Heart left ventricle (tissue), 16 donors: Measurements from ENCODE around the gene IL32. TPM values are rescaled to one million over a fixed set of nuclear protein-coding genes. Genes with fewer than 3 reads are reported as not detected.
A peak's percentile ranks its signal among the peaks of the same experiment; 100 is the strongest.
"Not testable (repeated sequence)": the region's sequence is repeated elsewhere in the genome, so short reads cannot be mapped to it uniquely, and the experiment has no call there.

Experiments
- ATAC-seq, 4 donors: fragments of 200-7000 bp; cut with Tn5 transposase; one replicate each; pipeline ENCODE4 v1.9.1; 2020 to 2022; ENCODE audit warnings: moderate library complexity in 4 of 4, mild to moderate bottlenecking in 3 of 4, moderate number of reproducible peaks in 1 of 4
- DNase-seq, 5 donors: peaks; one replicate each; pipeline ENCODE4 v3.0.0-alpha.2; 2020
- H3K27ac ChIP-seq, 12 donors: fragments of 200-600 bp; sonication (generic) in 4 of 12; one replicate each; pipeline versions ENCODE4 v1.5.0 to v1.8.0; 2016 to 2022; ENCODE audit warnings: mild to moderate bottlenecking in 2 of 12
- H3K27me3 ChIP-seq, 9 donors: fragments of 200-600 bp; sonication (generic) in 2 of 9; one replicate each; pipeline versions ENCODE4 v1.5.1 to v1.8.0; 2016 to 2022; ENCODE audit warnings: mild to moderate bottlenecking in 3 of 9
- H3K36me3 ChIP-seq, 9 donors: fragments of 200-600 bp; sonication (generic) in 2 of 9; one replicate each; pipeline versions ENCODE4 v1.5.0 to v1.8.0; 2018 to 2022; ENCODE audit warnings: mild to moderate bottlenecking in 2 of 9
- H3K4me1 ChIP-seq, 12 donors: fragments of 200-600 bp; sonication (generic) in 4 of 12; one replicate each; pipeline versions ENCODE4 v1.5.0 to v1.8.0; 2016 to 2022; ENCODE audit warnings: mild to moderate bottlenecking in 3 of 12
- H3K4me3 ChIP-seq, 12 donors: fragments of 200-600 bp; sonication (generic) in 4 of 12; one replicate each; pipeline versions ENCODE4 v1.5.0 to v1.8.0; 2017 to 2022; ENCODE audit warnings: mild to moderate bottlenecking in 9 of 12, moderate library complexity in 4 of 12
- H3K9me3 ChIP-seq, 12 donors: fragments of 200-600 bp; sonication (generic) in 4 of 12; one replicate each; pipeline versions ENCODE4 v1.5.0 to v1.8.0; 2016 to 2022; ENCODE audit warnings: mild to moderate bottlenecking in 1 of 12
- POLR2A ChIP-seq, 2 donors: fragments of 450-650 bp; IDR thresholded peaks; one replicate each; pipeline ENCODE4 v1.6.1; 2017; ENCODE audit warnings: antibody characterized with exemption in 2 of 2, mild to moderate bottlenecking in 2 of 2, moderate library complexity in 2 of 2
- WGBS, 4 donors: extraction: QIAGEN DNeasy Blood & Tissue Kit in 2 of 4; methylation state at CpG; one replicate each; pipeline versions ENCODE4 v1.1.5 to v1.1.7; 2013 to 2018; 5-methylcytosine and 5-hydroxymethylcytosine counted together
- intact Hi-C, 10 donors: fragments of 100-400 bp; cut with DNase I; formaldehyde crosslinking; loops; one replicate each; pipeline versions ENCODE4 v1.11.1 to v1.14.2; 2022
- polyA plus RNA-seq, 2 donors: library from polyadenylated mRNA; stranded (reverse); fragments of 200-250 nt; gene quantifications; one replicate each; pipeline ENCODE4 v1.2.3, GENCODE V29; 2013
- total RNA-seq, 9 donors: library from RNA; depleted of rRNA in 2 of 9; stranded (reverse); fragments of >200 nt in 2 of 9; fragmentation: NEBNext Ultra II Directional in 3 of 9; extraction: Animal tissue kit (Norgen Biotek cat#: 25700) in 3 of 9; gene quantifications; one replicate each; pipeline versions ENCODE4 v1.1.0 to v1.2.4, GENCODE V29; 2016 to 2023
- TF ChIP-seq, protein P1 (sequence below), 12 donors: fragments of 200-600 bp; sonication (generic) in 4 of 12; IDR thresholded peaks; one replicate each; pipeline versions ENCODE4 v1.5.0 to v1.8.0; 2018 to 2022; ENCODE audit warnings: antibody characterized with exemption in 12 of 12, mild to moderate bottlenecking in 5 of 12
- donor health status: ischemic (EF 13 %, LVEDD 7.1; RV severe dilation, severe dysfunction).
- donor health status: healthy with polysubstance abuse.
- donor health status: DM: no; HTN: yes; CAD: no.
- donor health status: DM: no; HTN: no; CAD: no.
- donor health status: ischemic (EF 25% LVEDD 6.9; RV normal size, moderate dysfunction).
- donor health status: ischemic (EF 25% LVEDD 5.7; RV mildly dilated, moderate dysfunction).
- donor health status: healthy.
- donor health status: DM: yes; HTN: yes; CAD: no.
- donor health status: ischemic (EF 35%, LVEDD 5.7; RV mildly dilated, moderate dysfunction).
- donor health status: nonischemic (EF 11% LVEDD 7.7; RV severe dilation, severe dysfunction).
- donor health status: DM: yes; HTN: yes; CAD: no.
- donor health status: PGD.
- donor health status: ischemic (EF 29% LVEDD 5.4; RV normal size, mild dysfunction).
- donor health status: nonischemic (EF 23%, LVEDD 6.1; RV moderate dilation, normal function).

The IL32 gene
- total and polyA plus RNA-seq, 11 donors = 20.6 to 241 (median 59.2) TPM

DNA sequence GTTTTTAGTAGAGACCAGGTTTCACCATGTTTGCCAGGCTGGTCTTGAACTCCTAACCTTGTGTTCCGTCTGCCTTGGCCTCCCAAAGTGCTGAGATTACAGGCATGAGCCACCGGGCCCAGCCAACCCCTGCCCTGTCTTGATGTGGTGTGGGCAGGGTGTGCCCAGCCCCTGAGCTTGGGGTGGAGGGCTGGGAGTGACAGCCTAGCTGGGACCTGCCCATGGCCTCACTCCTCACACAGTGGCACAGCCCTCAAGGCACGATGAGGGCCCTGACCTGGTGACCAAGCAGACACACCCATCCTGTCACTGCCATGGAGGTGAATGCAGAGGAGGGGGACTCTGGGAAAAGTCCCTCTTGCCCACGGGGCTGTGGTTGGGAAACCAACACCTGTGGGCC, 3.0 kb downstream of the IL32 start:
- Histone ChIP-seq H3K27me3 (no peaks in the 10 kb centered on the region), H3K4me1 (peaks cover 0 to 47% (median 14%) of the 10 kb centered on the region in 12 donors), H3K27ac (peak overlapping the region in 3 of 12 donors; percentile 30 to 76 (median 37)), H3K9me3 (no peaks in the 10 kb centered on the region), H3K4me3 (peak overlapping the region in 1 of 12 donors; percentile 69), H3K36me3 (peaks cover 0 to 23% (median 6%) of the 10 kb centered on the region in 9 donors)
- ATAC-seq (no peak), DNase-seq (no peak)
- TF ChIP-seq, protein P1, sequence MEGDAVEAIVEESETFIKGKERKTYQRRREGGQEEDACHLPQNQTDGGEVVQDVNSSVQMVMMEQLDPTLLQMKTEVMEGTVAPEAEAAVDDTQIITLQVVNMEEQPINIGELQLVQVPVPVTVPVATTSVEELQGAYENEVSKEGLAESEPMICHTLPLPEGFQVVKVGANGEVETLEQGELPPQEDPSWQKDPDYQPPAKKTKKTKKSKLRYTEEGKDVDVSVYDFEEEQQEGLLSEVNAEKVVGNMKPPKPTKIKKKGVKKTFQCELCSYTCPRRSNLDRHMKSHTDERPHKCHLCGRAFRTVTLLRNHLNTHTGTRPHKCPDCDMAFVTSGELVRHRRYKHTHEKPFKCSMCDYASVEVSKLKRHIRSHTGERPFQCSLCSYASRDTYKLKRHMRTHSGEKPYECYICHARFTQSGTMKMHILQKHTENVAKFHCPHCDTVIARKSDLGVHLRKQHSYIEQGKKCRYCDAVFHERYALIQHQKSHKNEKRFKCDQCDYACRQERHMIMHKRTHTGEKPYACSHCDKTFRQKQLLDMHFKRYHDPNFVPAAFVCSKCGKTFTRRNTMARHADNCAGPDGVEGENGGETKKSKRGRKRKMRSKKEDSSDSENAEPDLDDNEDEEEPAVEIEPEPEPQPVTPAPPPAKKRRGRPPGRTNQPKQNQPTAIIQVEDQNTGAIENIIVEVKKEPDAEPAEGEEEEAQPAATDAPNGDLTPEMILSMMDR (IDR thresholded peaks at IDR 0.05) = no peak
- TF ChIP-seq POLR2A (IDR thresholded peaks at IDR 0.05) = no peak
- 59 to 80% (median 67%) methylated on average over 2 to 4 of the region's 4 CpGs for WGBS, 4 donors
- intact Hi-C loops = loop anchor here in 2 of 10 donors (5.0 kb wide), 1 partner anchor 34 kb away; no protein-coding TSS in a partner anchor

DNA sequence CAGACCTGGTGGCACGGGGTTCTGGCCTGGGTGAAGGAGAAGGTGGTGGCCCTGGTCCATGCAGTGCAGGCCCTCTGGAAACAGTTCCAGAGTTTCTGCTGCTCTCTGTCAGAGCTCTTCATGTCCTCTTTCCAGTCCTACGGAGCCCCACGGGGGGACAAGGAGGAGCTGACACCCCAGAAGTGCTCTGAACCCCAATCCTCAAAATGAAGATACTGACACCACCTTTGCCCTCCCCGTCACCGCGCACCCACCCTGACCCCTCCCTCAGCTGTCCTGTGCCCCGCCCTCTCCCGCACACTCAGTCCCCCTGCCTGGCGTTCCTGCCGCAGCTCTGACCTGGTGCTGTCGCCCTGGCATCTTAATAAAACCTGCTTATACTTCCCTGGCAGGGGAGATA, 3.7 kb downstream of the IL32 start:
- peaks cover 0 to 23% (median 6%) of the 10 kb centered on the region in 9 donors for H3K36me3 ChIP-seq
- WGBS, 4 donors = 87 to 92% (median 88%) methylated on average over 8 to 10 of the region's 11 CpGs

DNA sequence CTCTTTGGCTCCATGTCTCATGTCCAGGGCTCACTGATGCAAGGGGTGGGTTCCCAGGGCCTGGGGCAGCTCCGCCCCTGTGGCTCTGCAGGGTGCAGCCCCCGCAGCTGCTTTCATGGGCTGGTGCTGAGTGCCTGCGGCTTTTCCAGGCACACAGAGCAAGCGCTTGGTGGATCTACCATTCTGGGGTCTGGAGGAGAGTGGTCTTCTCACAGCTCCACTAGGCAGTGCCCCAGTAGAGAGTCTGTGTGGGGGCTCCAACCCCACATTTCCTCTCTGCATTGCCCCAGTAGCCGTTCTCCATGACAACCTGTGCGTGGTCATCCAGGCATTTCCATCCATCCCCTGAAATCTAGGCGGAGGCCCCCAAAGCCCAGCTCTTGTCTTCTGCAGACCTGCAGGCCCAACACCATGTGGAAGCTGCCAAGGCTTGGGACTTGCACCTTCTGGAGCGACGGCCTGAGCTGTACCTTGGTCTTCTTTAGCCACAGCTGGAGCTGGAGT, 5.2 kb downstream of the IL32 start:
- H3K9me3 ChIP-seq = no peaks in the 10 kb centered on the region
- intact Hi-C loops = no loop called here
- H3K27me3 ChIP-seq = no peaks in the 10 kb centered on the region
- H3K27ac ChIP-seq = no peak overlapping the region
- H3K36me3 ChIP-seq = peaks cover 0 to 23% (median 6%) of the 10 kb centered on the region in 9 donors
- H3K4me3 ChIP-seq = no peak overlapping the region
- peaks cover 0 to 42% (median 7%) of the 10 kb centered on the region in 12 donors for H3K4me1 ChIP-seq
- ATAC-seq (no peak), DNase-seq (no peak)
- no peak for TF ChIP-seq POLR2A (IDR thresholded peaks at IDR 0.05)
- TF ChIP-seq, protein P1 (IDR thresholded peaks at IDR 0.05) = no peak
- WGBS, 4 donors = 86 to 97% (median 91%) methylated on average over 6 to 9 of the region's 9 CpGs

More for the DNA sequence above, 3.7 kb downstream of the IL32 start:
- H3K27ac ChIP-seq, H3K27me3 ChIP-seq, ATAC-seq, H3K9me3 ChIP-seq, H3K4me3 ChIP-seq, DNase-seq: not testable (repeated sequence)
- intact Hi-C loops = loop anchor here in 2 of 10 donors (5.0 kb wide), 1 partner anchor 33 kb away; no protein-coding TSS in a partner anchor
- peaks cover 0 to 44% (median 14%) of the 10 kb centered on the region in 12 donors for H3K4me1 ChIP-seq

DNA sequence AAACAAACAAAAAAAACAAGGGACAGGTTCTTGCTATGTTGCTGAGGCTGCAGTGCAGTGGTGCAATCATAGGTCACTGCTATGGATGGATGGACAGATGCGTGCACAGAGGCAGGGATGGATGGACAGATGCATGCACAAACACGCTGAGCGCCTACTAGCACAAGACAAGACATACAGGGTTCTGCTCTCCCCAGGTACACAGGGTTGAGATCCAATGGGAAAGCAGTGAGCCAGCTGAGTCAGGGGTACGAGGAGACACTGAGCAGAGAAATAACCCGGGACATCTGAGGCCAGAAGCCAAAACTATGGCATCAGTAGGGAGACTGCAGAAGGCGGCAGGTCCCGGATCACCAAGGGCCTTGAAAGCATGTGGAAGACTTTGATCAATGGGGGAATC, 6.2 kb downstream of the IL32 start:
- H3K4me1 ChIP-seq = peaks cover 0 to 41% (median 7%) of the 10 kb centered on the region in 12 donors
- ATAC-seq (no peak), DNase-seq (no peak)
- H3K9me3 ChIP-seq = no peaks in the 10 kb centered on the region
- no peaks in the 10 kb centered on the region for H3K27me3 ChIP-seq
- intact Hi-C loops = no loop called here
- peaks cover 0 to 23% (median 6%) of the 10 kb centered on the region in 9 donors for H3K36me3 ChIP-seq
- H3K27ac ChIP-seq = peak overlapping the region in 1 of 12 donors; percentile 15
- no peak overlapping the region for H3K4me3 ChIP-seq
- TF ChIP-seq POLR2A (IDR thresholded peaks at IDR 0.05) = no peak
- TF ChIP-seq, protein P1 (IDR thresholded peaks at IDR 0.05) = no peak
- WGBS, 4 donors = 84 to 90% (median 89%) methylated on average over 7 of the region's 7 CpGs

DNA sequence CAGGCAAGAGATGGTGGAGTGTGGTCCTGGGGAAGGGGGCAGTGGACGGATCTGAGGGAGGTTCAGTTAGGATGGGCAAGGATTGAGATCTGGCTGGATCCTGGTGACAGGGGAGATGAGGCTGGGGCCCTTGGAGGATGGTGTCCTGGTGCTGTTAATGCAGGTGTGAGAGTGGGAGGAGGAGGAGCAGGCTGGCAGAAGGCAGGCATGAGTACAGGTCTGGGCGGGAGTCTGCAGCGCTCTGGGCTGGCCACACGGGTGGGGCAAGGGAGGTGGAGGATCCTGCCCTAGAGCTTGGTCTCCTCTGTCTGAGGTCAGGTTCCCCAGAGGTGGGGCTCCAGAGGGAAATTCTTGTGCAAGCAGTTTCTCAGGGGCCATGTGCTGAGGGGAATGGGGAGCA, 6.7 kb downstream of the IL32 start:
- Histone ChIP-seq H3K36me3 (peaks cover 0 to 26% (median 6%) of the 10 kb centered on the region in 9 donors), H3K4me1 (peaks cover 0 to 40% (median 7%) of the 10 kb centered on the region in 12 donors)
- 70 to 87% (median 76%) methylated on average over 3 to 4 of the region's 4 CpGs for WGBS, 4 donors
- intact Hi-C loops, H3K9me3 ChIP-seq, H3K27ac ChIP-seq, H3K27me3 ChIP-seq, ATAC-seq, DNase-seq, H3K4me3 ChIP-seq: not testable (repeated sequence)
